ENCODE results near the gene YIPF1. TPM values are rescaled to one million over a fixed set of nuclear protein-coding genes. Genes with fewer than 3 reads are reported as not detected.

The YIPF1 gene
- polyA plus RNA-seq, 3 donors: 24.4 to 51.9 (median 42.1) TPM

- Histone ChIP-seq H3K9ac (ENCODE audit: insufficient read depth, low read length, poor library complexity, severe bottlenecking) (no peak overlapping the region), H3K9me3 (replicated peaks in 1 of 2; ENCODE audit: control insufficient read depth in 1 of 2, insufficient read depth in 1 of 2, low read length in 2 of 2) (no peaks in the 10 kb centered on the region), H2AFZ (ENCODE audit: insufficient read depth, low read depth, low read length, poor library complexity, severe bottlenecking) (no peak overlapping the region), H3K27me3 (ENCODE audit: control insufficient read depth in 2 of 2, insufficient read depth in 2 of 2, low read length in 2 of 2) (no peaks in the 10 kb centered on the region), H3K4me3 (replicated peaks in 1 of 3; ENCODE audit: low read depth in 2 of 3, low read length in 3 of 3) (no peak overlapping the region), H3K79me2 (ENCODE audit: insufficient read depth, low read length) (no peaks in the 10 kb centered on the region), H3K36me3 (replicated peaks in 1 of 2; ENCODE audit: control insufficient read depth in 1 of 2, insufficient read depth in 2 of 2, low read length in 2 of 2) (peaks cover 68 to 88% of the 10 kb centered on the region in 2 donors), H3K27ac (ENCODE audit: low read depth in 1 of 2, low read length in 2 of 2) (no peak overlapping the region), H3K4me2 (replicated peaks; ENCODE audit: extremely low read depth, low read length, poor library complexity, severe bottlenecking) (no peak overlapping the region), H4K20me1 (ENCODE audit: insufficient read depth, low read length) (no peaks in the 10 kb centered on the region), H3K4me1 (ENCODE audit: control insufficient read depth in 1 of 2, insufficient read depth in 2 of 2, low read length in 2 of 2) (no peaks in the 10 kb centered on the region)
- TF ChIP-seq CTCF (IDR thresholded peaks at IDR 0.05): no peak
- H3K36me3 Mint-ChIP-seq: peaks cover 68 to 87% of the 10 kb centered on the region in 2 donors
- H3K4me3 Mint-ChIP-seq: no peak overlapping the region
- H3K4me1 Mint-ChIP-seq: peaks cover 4% of the 10 kb centered on the region
- intact Hi-C loops (cut with micrococcal nuclease): no loop called here
- peaks cover 0 to 6% (median 0%) of the 10 kb centered on the region in 7 donors for H3K9me3 Mint-ChIP-seq
- no peaks in the 10 kb centered on the region for H3K27me3 Mint-ChIP-seq (ENCODE audit: low read depth in 3 of 3)
- H3K27ac Mint-ChIP-seq: peak overlapping the region in 3 of 7 donors; percentile 20 to 62 (median 47)
- DNase-seq: no peak
- WGBS (ENCODE audit: insufficient coverage): 17% methylated on average over 4 of the region's 11 CpGs
These were observed 20.0 kb downstream of the YIPF1 start for GRCh38 chr1:53869454-53870117.

GRCh38 chr1:53868565-53868964, 21.0 kb downstream of the YIPF1 start:
- Mint-ChIP-seq H3K27ac (no peak overlapping the region), H3K9me3 (peaks cover 0 to 6% (median 0%) of the 10 kb centered on the region in 7 donors), H3K36me3 (peaks cover 67 to 88% of the 10 kb centered on the region in 2 donors), H3K27me3 (ENCODE audit: low read depth in 3 of 3) (no peaks in the 10 kb centered on the region), H3K4me1 (peaks cover 4% of the 10 kb centered on the region), H3K4me3 (no peak overlapping the region)
- TF ChIP-seq CTCF (IDR thresholded peaks at IDR 0.05): no peak
- Histone ChIP-seq H3K9me3 (replicated peaks in 1 of 2; ENCODE audit: control insufficient read depth in 1 of 2, insufficient read depth in 1 of 2, low read length in 2 of 2) (no peaks in the 10 kb centered on the region), H2AFZ (ENCODE audit: insufficient read depth, low read depth, low read length, poor library complexity, severe bottlenecking) (no peak overlapping the region), H3K36me3 (replicated peaks in 1 of 2; ENCODE audit: control insufficient read depth in 1 of 2, insufficient read depth in 2 of 2, low read length in 2 of 2) (peaks cover 63 to 97% of the 10 kb centered on the region in 2 donors), H4K20me1 (ENCODE audit: insufficient read depth, low read length) (no peaks in the 10 kb centered on the region), H3K27me3 (ENCODE audit: control insufficient read depth in 2 of 2, insufficient read depth in 2 of 2, low read length in 2 of 2) (no peaks in the 10 kb centered on the region), H3K4me2 (replicated peaks; ENCODE audit: extremely low read depth, low read length, poor library complexity, severe bottlenecking) (no peak overlapping the region), H3K79me2 (ENCODE audit: insufficient read depth, low read length) (no peaks in the 10 kb centered on the region), H3K9ac (ENCODE audit: insufficient read depth, low read length, poor library complexity, severe bottlenecking) (no peak overlapping the region), H3K4me3 (replicated peaks in 1 of 3; ENCODE audit: low read depth in 2 of 3, low read length in 3 of 3) (no peak overlapping the region), H3K27ac (ENCODE audit: low read depth in 1 of 2, low read length in 2 of 2) (no peak overlapping the region), H3K4me1 (ENCODE audit: control insufficient read depth in 1 of 2, insufficient read depth in 2 of 2, low read length in 2 of 2) (no peaks in the 10 kb centered on the region)
- intact Hi-C loops (cut with micrococcal nuclease): no loop called here
- no CpG with 5 or more reads among the region's 1 CpG for WGBS (ENCODE audit: insufficient coverage)
- no peak for DNase-seq
